ENCODE data around the gene MAB21L1.

DNA sequence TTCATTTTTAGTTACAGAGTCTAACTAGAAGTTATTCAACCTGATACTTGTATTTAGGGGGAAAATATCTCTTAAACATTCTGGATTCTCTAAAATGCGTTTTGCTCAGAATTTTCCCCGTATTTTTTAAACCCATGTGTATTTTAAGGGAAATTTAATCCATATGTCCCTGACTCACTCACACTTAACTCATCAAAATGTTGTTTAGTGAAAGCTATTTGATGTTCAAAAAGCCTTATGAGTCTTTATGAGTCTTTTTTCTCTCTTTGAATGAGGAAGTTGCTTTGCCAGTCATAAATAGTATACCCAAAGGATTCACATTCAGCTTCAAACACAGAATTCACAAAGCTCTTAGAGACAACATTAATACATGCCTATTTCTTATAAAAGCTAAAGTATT lies 16.4 kb downstream of the MAB21L1 start:
- TF ChIP-seq ZNF274 (IDR thresholded peaks at IDR 0.05; ENCODE audit: low read depth, low read length) (no peak), SUZ12 (IDR thresholded peaks at IDR 0.05; ENCODE audit: extremely low read depth, insufficient read depth, insufficient read length) (no peak)

Measured in NT2/D1 (cell line).